C4-2B (cell line): Measurements from ENCODE around the gene VPS13D.

Experiments
- ZFX ChIP-seq: fragments of 450-650 bp; IDR thresholded peaks from 2 replicates; pipeline ENCODE4 v1.6.1; 2017
- TF ChIP-seq, protein P1 (sequence below): fragments of 450-650 bp; conservative IDR thresholded peaks from 2 replicates; pipeline ENCODE4 v1.5.1; 2017; ENCODE audit warnings: mild to moderate bottlenecking

GRCh38 chr1:12439073-12439472 lies 209.2 kb downstream of the VPS13D start:
- TF ChIP-seq, protein P1, sequence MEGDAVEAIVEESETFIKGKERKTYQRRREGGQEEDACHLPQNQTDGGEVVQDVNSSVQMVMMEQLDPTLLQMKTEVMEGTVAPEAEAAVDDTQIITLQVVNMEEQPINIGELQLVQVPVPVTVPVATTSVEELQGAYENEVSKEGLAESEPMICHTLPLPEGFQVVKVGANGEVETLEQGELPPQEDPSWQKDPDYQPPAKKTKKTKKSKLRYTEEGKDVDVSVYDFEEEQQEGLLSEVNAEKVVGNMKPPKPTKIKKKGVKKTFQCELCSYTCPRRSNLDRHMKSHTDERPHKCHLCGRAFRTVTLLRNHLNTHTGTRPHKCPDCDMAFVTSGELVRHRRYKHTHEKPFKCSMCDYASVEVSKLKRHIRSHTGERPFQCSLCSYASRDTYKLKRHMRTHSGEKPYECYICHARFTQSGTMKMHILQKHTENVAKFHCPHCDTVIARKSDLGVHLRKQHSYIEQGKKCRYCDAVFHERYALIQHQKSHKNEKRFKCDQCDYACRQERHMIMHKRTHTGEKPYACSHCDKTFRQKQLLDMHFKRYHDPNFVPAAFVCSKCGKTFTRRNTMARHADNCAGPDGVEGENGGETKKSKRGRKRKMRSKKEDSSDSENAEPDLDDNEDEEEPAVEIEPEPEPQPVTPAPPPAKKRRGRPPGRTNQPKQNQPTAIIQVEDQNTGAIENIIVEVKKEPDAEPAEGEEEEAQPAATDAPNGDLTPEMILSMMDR: no peak
- TF ChIP-seq ZFX: no peak
